ENCODE data around the gene MDH1.
"Not testable (repeated sequence)": the region's sequence is repeated elsewhere in the genome, so short reads cannot be mapped to it uniquely, and the experiment has no call there.

Gene MDH1

DNA sequence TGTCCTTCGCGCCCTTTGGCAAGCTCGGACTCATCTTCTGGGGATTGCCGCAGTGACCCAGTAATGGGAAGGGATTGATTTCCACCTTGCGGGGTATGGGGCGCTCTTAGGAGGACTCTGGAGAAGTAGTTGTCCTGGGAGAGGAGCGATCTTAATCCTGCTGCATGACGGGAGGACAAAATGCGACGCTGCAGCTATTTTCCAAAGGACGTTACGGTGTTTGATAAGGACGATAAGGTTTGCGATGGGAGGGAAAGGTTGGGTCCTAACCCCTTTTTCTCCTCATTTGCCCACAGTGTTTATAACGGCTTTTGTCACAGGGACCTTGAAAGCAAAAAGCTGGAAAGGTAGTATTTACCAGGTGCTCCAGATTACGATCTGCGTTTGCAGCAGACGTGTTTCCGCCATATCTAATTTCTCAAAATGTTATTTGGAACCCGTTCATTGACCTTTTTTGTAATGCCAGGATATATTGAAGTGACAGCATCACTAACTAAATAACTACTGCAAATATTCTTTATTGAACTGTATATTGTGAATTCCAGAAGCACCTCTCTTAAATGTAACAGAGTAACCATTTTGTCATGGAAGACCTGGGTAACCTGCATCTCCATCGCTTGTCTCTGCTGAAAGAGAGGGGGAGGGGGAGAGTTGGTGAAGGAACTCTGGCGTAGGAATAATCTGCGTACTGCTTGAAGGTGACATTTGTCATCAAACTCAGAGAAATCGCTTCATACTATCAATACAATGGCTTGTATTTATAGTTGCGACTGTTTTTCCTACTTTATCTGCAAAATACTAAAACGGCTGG is 590 bp downstream of the MDH1 start:
- peak; percentile 10 for DNase-seq (ENCODE audit: low spot score)

DNA sequence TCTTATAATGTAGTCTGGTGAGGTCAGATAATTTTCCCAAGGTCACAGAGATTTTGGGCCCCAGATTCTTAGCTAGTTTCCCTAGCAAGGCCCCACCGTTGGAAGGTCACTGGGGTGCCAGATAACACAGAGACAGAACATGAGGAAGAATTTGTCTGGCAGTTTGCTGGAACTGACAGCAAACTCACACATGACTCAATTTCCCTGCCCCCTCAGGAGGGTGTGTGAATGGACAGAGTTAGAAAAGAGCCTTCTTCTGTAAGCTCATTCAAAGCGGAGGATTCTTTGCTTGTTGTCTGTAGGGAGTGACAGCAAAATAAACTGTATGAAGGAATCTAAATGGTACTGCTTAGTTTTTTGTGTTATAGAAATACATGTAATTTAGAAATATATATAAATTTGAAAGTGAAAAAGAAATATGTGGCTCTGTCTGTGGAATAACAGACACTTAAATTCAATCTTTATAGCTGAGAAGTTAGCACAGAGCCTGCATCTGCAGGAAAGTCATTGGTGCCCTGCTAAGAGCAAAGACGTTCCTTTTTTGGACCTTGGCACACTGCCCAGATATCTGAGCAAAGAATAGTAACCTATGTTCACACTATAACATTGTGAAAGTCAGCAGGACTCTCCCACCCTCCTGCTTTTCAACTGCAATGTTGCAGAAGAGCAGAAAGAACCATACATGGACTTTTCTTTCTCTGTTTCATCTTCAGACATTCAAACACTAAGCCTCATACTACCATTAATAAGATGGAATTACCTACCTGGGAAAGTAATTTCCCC is 2.1 kb downstream of the MDH1 start:
- DNase-seq (ENCODE audit: low spot score) = no peak

DNA sequence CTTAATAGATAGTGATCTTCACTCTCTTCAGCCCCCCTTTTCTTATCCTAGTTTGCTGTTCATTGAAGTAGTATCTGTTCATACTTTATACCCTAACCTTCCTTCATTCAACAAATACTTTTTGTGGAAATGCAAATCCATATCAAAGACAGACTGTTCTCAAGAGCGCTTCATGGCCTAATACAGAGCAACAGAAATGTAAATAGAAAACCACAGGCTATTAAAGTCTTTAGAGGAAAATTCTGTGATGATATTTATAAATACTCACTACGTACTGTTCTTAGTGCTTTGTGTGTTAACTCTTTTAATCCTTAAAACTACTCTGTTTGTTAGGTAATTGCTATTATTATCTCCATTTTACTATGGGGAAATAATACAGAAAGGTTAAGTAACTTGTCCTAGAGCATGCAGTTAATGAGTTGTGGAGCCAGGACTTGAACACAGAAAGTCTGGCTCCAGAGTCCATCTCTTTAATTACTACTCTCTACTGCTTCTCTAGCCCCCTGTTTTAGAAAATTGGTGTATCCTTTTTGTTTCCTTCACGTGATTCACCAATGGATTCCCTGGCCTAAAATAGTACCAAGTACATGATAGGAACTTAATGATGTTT is 2.9 kb downstream of the MDH1 start:
- no peak for DNase-seq (ENCODE audit: low spot score)

DNA sequence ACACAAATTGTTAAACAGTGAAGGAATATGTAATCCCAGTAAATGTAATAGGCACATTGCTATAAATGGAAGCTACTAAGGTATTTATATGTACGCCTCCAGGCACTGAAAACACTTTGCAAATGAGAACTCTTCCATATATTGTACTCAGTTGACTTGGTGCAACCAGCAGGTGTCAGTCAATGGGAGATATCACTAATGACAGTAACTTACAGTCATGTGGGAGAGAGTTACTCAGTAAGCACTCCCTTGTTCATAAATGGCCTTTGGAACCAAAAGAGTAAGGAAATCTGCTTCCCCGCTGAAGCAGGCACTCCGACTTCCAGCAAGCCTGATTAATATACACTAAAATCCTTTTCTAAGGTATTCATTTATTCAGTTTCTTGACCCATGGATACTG is 5.9 kb downstream of the MDH1 start:
- DNase-seq (ENCODE audit: low spot score) = no peak

DNA sequence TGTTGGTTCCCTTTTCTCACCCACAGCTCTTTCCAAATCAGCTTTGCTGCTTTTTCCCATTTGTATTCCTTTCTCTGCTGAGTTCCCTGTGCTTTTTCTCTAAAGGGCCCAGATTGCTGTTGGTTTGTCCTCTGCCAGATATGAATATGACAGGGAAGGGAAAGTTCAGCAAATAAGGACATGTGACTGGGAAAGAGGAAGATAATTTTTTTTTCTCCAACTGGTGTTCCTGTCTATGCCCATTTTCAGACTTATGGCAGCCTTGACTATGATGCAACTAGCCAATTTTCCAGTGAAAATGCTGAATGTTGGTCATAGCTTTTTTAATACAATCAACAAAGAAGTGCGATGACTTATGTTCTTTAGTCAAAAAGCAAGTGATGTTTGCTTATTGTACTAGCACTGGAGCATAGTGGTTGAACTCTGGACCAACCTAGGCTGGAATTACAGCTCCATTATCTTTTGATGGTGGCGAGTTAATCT is 7.7 kb downstream of the MDH1 start:
- no peak for DNase-seq (ENCODE audit: low spot score)

DNA sequence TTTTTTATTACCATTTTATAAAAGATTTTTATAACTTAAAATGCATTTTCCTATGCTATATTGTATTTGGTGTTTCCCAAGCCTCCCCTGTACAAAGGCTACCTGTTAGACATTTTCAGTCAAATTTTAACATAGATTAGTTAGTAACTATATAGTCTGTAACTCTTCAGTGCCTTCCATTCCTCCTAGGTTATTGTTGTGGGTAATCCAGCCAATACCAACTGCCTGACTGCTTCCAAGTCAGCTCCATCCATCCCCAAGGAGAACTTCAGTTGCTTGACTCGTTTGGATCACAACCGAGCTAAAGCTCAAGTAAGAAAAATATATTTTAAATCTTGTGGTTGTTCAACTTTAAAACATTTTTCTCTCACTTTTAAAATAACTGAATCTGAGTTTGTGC is 10.2 kb downstream of the MDH1 start:
- no peak for DNase-seq (ENCODE audit: low spot score)

DNA sequence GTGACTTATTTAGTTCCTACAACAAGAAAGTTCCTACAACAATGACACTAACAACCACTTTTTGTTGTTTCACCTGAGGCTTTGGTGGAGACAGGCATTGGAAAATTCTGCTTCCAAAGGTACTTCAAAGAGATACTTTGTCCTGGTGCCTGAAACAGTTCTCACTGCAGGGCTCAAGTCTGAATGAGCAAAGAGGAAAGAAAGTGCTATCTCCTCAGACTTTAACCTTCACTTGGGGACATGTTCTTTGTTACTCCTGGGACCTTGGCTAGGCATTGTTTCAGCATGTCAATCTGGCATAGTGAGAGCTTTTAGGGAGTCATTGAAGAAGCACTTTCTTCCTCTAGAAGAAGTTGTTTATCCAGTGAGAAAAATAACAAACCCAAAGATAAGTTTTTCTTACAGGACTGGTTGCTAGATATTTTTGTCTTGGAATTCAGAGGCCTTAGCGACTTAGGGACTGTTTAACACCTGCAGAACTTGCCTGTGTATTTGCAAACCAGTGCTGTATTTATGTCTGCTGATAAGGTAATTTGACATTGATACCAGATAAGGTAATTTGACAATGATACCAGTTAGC is 12.2 kb downstream of the MDH1 start:
- DNase-seq (ENCODE audit: low spot score) = no peak

DNA sequence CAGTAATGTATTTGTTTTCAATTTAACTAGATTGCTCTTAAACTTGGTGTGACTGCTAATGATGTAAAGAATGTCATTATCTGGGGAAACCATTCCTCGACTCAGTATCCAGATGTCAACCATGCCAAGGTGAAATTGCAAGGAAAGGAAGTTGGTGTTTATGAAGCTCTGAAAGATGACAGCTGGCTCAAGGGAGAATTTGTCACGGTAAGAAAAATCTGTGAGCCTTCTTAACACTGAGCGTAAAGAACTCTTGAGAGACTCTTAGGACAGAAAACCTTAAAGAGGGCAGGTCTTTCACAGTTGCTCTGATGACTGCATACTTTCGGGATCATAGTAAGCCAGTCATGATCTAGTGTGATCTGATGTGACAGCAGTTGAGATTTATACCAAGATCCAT is 15.9 kb downstream of the MDH1 start:
- no peak for DNase-seq (ENCODE audit: low spot score)

DNA sequence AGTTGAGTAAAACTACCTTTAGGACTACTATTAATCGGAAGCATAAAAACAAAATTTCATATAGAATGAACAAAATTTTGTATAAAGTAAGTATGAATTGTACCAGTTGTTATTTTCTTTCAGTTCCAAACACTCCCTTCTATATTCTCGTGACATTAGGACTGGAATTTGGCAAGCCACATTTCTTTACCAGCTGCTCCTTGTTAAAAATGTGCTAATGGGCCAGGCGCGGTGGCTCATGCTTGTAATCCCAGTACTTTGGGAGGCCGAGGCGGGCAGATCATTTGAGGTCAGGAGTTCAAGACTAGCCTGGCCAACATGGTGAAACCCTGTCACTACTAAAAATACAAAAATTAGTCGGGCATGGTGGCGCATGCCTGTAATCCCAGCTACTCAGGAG is 20.1 kb downstream of the MDH1 start:
- not testable (repeated sequence) for DNase-seq (ENCODE audit: low spot score)

DNA sequence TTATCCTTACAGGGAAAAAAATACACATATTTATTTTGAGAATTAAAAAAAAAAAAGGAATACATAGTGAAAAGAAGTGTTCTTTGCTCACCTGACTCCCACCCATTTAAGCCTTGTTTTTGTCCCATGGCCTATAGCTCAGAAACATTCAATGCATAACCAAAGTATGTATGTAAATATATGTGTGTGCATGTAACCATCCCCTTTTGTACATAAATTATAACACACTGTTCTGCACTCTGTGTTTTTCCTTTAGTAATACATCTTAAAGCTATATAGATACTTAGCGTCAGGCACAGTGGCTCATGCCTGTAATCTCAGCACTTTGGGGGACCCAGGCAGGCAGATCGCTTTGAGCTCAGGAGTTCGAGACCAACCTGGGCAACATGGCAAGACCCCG is 21.8 kb downstream of the MDH1 start:
- no peak for DNase-seq (ENCODE audit: low spot score)

DNA sequence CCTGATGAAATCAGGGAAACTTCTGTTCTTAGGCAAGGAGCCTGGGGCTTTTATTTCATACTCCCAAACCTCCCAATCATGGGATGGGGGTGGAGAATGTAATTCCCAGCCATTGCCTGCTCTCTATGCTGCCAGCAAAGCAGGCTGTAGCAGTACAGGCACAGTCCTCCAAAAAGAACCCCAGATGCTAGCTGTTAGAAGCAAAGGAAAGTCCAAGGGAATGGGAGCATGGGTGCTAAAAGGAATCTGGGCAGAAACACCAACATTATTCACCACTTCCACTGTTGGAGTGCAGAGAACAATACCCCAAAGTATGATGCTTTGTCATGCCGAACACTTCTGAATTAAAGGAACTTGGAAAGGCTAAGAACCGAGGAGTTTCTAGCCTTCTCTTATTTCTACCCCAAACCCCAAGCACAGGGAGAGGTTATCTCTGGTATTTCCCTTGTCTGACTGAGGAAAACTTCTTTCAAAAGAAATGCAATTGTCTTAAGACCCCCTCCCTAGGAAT is 24.7 kb downstream of the MDH1 start:
- no peak for DNase-seq (ENCODE audit: low spot score)

DNA sequence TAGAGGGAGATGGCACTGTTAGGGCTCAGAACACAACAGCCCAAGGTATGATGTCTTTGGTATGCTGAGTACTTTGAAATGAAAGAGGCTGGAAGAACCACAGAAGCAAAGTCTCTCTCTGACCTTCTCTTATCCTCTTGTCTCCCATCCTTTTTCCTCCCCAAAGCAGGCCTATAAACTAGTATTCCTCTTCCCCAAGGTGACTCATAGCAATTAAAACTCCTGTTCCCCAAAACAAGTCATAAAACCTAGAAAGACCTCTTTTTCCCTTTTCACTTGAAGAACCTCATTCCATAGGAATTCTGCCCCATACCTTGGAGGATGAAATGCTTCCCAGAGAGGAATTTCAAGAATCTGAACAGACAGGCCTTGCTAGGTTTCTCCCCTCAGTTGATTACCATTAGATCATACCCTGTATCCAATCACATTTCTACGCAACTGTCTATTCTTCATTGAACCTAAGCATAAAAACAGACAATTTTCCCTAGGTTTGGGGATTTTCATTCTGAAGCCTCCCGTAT is 25.7 kb downstream of the MDH1 start:
- peak; percentile 40 for DNase-seq (ENCODE audit: low spot score)

DNA sequence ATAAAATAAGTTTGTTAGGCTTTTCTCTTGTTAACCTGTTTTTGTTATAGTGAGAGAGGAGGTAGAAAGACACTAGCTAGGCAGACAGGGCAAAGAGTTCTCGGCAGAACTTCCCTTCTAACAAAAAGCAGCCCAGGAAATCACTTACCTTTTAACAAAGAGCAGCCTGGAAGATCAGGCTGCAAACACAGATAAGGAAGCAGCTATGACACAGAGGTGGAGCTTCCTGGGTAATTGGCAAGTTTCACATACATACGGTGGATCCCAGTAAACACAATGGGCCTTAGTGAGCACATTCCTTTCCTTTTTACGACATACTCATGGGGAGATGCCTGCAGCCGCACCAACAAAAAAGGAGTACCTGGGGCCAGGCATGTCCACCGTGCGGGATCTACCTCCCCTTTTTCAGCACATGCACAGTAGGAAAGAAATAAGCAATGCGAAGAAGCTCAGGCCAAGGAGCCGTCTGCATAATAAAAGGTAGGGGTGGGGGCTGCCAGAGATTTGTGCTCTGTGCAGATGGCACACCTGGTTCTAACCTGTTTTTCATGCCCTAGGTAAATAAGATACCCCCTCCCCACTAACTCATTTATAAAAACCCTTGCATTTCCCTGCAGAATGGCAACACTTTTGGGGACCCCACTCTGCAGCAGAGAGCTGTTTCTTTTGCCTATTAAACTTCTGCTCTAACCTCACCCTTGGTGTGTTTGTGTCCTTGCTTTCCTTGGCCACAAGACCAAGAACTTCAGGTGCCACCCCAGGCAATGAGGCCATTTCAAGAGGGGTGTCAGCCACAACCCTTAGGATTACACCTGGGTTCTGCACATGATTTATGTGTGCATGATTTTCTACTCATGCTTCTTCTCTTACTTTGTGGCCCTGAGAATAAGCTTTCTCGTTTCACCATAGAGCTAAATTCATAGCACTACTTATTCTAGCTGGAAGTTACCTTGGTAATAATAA is 26.5 kb downstream of the MDH1 start:
- peak; percentile 58 for DNase-seq (ENCODE audit: low spot score)

DNA sequence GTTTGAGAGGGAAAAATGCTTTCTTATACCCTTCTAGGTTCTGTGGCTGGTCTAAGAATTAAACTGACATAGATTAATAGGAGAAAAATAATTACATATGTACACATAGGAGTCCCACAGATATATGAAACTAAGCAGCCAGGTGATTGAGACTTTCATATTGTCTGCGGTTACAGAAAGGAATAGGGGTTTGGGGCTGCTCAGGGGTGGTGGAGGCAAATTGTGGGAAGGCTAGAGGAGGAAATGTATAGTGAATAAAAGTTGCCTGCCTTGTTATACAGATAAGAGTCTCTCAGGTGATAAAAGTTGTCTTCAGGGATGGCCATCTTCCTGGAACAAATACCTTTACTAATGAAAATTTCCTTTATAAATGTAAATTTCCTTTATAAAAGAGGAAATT is 28.6 kb downstream of the MDH1 start:
- no peak for DNase-seq (ENCODE audit: low spot score)

DNA sequence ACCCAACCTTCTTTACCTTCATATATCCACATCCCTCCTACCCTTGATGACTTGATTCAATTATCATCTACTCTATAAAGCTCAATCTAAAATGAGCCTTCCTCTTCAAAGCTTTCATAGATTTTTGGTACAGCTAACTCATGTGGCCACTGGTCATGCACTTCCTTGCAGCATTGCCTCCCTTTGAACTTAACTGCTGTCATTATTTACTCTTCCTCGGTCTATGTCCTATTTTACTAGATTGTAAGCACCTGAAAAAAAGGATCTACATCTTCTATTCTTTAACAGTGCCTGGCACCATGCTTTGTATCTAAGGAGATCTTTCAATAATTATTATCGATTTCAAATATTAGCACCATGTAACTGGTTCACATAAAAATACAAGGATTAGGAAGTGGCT is 30.6 kb downstream of the MDH1 start:
- DNase-seq (ENCODE audit: low spot score) = no peak

DNA sequence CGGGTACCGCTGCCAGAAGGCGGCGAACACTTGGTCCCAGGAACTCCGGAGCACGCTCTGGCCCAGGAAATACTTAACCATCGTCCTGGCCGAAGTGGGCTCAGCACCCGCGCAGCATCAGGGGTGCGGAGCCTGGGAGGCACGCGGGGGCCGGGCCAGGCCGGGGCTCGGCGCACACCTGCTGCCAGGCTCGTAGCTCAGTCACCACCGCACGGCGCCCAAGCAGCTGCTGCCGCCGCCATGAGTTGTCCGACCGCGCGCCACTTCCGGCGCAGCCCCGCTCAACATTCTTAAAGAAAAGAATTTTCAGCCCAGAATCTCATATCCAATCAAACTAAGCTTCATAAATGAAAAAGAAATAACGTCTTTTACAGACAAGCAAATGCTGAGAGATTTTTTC is 34.0 kb downstream of the MDH1 start:
- no peak for DNase-seq (ENCODE audit: low spot score)

DNA sequence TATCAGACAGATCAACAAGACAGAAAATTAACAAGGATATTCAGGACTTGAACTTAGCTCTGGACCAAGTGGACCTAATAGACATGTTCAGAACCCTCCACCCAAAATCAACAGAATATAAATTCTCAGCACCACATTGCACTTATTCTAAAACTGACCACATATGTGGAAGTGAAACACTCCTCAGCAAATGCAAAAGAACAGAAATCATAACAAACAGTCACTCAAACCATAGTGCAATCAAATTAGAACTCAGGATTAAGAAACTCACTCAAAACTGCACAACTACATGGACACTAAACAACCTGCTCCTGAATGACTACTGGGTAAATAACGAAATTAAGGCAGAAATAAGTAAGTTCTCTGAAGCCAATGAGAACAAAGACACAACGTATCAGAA is 35.0 kb downstream of the MDH1 start:
- DNase-seq (ENCODE audit: low spot score) = not testable (repeated sequence)

DNA sequence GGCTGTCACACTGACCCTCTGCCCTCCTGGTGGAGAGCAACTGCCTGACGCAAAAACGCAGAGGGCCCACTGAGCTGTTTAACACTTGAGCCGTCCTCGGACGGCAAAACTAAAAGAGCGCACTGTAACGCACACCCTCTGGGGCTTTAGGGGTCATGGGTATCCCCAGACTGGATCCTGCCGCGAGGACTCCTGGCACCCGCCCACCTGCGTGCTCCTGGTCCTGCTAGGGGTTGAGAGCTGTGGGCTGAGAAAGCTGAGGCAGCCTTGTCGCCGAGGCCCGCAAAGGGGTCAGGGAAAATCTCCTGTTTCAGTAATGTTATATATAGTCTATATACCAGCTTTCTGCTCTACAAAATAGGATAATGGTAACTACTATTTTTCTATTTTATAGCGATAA is 39.1 kb downstream of the MDH1 start:
- no peak for DNase-seq (ENCODE audit: low spot score)

DNA sequence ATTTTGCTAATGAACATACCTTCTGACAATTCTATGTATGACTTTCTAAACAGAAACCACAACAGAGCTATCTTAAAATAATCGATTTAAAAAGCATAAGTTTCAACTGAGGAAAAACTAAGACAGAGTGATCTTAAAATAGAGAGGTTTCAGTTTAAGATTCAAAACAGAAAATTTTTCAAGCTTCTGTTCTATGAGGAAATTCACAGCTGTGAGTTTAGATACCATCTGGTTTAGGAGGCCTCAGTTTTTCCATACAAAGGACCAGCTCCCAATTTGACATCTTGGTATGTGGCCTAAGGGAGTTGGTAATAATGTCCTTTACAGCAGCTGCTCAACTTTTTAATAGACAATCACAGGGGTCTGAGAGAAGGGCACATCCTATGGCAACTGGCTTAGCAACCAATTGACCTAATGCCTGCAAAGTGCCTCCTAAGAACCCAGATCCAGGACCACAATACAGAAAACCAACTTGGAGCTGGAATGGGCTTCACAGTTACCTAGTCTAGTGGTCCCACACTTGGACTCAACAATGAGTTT is 39.7 kb downstream of the MDH1 start:
- DNase-seq (ENCODE audit: low spot score) = no peak

DNA sequence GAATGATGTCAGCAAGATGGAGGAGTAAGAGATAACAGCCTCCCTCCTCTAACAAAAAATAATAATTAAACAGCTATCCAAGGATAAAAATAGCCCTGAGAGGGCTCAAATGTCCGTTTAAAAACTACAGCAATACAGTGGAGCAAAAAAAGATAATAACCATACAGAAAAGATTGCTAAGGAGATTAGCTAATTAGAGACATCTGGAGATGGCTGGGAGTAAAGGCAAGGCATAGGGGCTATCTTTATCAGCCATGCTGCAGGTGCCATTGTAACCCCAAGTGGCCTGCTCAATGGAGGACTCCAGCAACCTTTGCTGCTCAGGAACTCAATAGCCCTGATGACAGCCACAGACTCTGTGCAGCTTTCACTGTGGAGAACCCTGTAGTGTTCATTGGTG is 42.7 kb downstream of the MDH1 start:
- no peak for DNase-seq (ENCODE audit: low spot score)

DNA sequence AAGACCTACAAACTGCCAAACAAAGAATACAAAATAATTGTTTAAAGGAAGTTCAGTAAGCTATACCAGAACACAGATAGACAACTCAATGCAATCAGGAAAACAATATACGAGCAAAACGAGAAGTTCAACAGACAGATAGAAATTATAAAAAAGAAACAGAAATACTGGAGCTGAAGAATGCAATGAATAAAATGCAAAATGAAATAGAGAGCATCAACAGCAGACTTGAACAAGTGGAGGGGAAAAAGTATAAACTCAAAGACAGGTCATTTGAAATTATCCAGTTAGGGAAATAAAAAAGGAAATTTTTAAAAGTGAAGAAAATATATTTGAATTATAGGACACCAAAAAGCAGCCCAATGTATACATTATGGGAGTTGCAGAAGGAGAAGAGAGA is 43.6 kb downstream of the MDH1 start:
- no peak for DNase-seq (ENCODE audit: low spot score)
